EH (cell line): ENCODE results near the gene PDE6C.

Experiments used
- DNase-seq: peaks from one replicate; pipeline ENCODE4 v3.0.0-alpha.2; 2015; ENCODE audit warnings: low read depth

The PDE6C gene

GRCh38 chr10:93703066-93703465 is 90.7 kb downstream of the PDE6C start:
- DNase-seq, result no peak

- no peak for DNase-seq
Observed at GRCh38 chr10:93703841-93704240, 91.5 kb downstream of the PDE6C start.

- no peak for DNase-seq
Observed at GRCh38 chr10:93704451-93704850, 92.1 kb downstream of the PDE6C start.

GRCh38 chr10:93707623-93708022 is 95.3 kb downstream of the PDE6C start:
- no peak for DNase-seq

- no peak for DNase-seq
Observed at GRCh38 chr10:93710333-93710909, 98.1 kb downstream of the PDE6C start.

- peak; percentile 4 for DNase-seq
Observed at GRCh38 chr10:93711891-93712290, 99.6 kb downstream of the PDE6C start.

GRCh38 chr10:93712593-93712992 is 100.3 kb downstream of the PDE6C start:
- DNase-seq, result no peak

- no peak for DNase-seq
Observed at GRCh38 chr10:93715345-93715744, 103.0 kb downstream of the PDE6C start.
